Body of pancreas (tissue), 4 donors: Measurements from ENCODE around the gene PSMB5. TPM values are rescaled to one million over a fixed set of nuclear protein-coding genes. Genes with fewer than 3 reads are reported as not detected.

Experiments
- ATAC-seq: fragments of 150-250 bp; one replicate; pipeline ENCODE4 v1.9.1; 2016
- DNase-seq, 4 donors: peaks; one replicate each; pipeline ENCODE4 v3.0.0-alpha.2; 2019
- H3K27ac ChIP-seq, 4 donors: fragments of 200-600 bp; sonication (generic); 1 replicate in 3 of 4; 2 replicates in 1 of 4; pipeline versions ENCODE4 v1.5.1 to v1.6.1; 2016 to 2019; ENCODE audit warnings: mild to moderate bottlenecking in 1 of 4, mixed read lengths in 1 of 4, moderate library complexity in 1 of 4
- H3K27me3 ChIP-seq, 2 donors: fragments of 200-600 bp; sonication (generic); one replicate each; pipeline ENCODE4 v1.6.0; 2016; ENCODE audit warnings: mild to moderate bottlenecking in 1 of 2
- H3K36me3 ChIP-seq, 2 donors: fragments of 200-600 bp; sonication (generic); replicated peaks in 1 of 2; 2 replicates each; pipeline ENCODE4 v1.5.1; 2016; ENCODE audit warnings: low read depth in 2 of 2; ENCODE audit not compliant: insufficient read depth in 1 of 2
- H3K4me1 ChIP-seq: fragments of 200-600 bp; sonication (generic); one replicate; pipeline ENCODE4 v1.6.0; 2016
- H3K4me3 ChIP-seq, 2 donors: fragments of 200-600 bp; sonication (generic); 1 replicate in 1 of 2; 2 replicates in 1 of 2; pipeline ENCODE4 v1.5.1; 2016 to 2019
- H3K9me3 ChIP-seq, 3 donors: fragments of 200-600 bp; sonication (generic); 1 replicate in 2 of 3; 2 replicates in 1 of 3; pipeline ENCODE4 v1.5.1; 2016
- POLR2A ChIP-seq, 3 donors: fragments of 450-650 bp; IDR thresholded peaks; one replicate each; pipeline ENCODE4 v1.6.1; 2016; ENCODE audit warnings: antibody characterized with exemption in 3 of 3, mild to moderate bottlenecking in 2 of 3
- WGBS, 2 donors: methylation state at CpG; one replicate each; pipeline ENCODE4 v1.1.5; 2017; 5-methylcytosine and 5-hydroxymethylcytosine counted together
- intact Hi-C: fragments of 100-400 bp; cut with DNase I; formaldehyde crosslinking; loops from one replicate; pipeline ENCODE4 v1.15.1; 2023
- total RNA-seq, 2 donors: library from RNA; depleted of rRNA; stranded (reverse); fragments of >200 nt; gene quantifications; one replicate each; pipeline ENCODE4 v1.1.0, GENCODE V29; 2016
- TF ChIP-seq, protein P1 (sequence below), 7 experiments: fragments of 450-650 bp in 4 of 7; fragments of 200-600 bp in 3 of 7; sonication (generic) in 3 of 7; IDR thresholded peaks; one replicate each; pipeline ENCODE4 v1.5.1; 2016 to 2019; ENCODE audit warnings: antibody characterized with exemption in 7 of 7

Gene PSMB5
- total RNA-seq, 2 donors from 2014 or later: 47.0 to 93.3 TPM

- H3K4me3 ChIP-seq: peak overlapping the region; percentile 16 to 66
- peak overlapping the region; percentile 41 to 86 (median 72) for H3K27ac ChIP-seq
- peaks cover 0 to 27% of the 10 kb centered on the region in 2 donors for H3K36me3 ChIP-seq
- intact Hi-C loops: no loop called here
- TF ChIP-seq, protein P1, sequence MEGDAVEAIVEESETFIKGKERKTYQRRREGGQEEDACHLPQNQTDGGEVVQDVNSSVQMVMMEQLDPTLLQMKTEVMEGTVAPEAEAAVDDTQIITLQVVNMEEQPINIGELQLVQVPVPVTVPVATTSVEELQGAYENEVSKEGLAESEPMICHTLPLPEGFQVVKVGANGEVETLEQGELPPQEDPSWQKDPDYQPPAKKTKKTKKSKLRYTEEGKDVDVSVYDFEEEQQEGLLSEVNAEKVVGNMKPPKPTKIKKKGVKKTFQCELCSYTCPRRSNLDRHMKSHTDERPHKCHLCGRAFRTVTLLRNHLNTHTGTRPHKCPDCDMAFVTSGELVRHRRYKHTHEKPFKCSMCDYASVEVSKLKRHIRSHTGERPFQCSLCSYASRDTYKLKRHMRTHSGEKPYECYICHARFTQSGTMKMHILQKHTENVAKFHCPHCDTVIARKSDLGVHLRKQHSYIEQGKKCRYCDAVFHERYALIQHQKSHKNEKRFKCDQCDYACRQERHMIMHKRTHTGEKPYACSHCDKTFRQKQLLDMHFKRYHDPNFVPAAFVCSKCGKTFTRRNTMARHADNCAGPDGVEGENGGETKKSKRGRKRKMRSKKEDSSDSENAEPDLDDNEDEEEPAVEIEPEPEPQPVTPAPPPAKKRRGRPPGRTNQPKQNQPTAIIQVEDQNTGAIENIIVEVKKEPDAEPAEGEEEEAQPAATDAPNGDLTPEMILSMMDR (IDR thresholded peaks at IDR 0.05): peak in 2 of 7 experiments; percentile 11 to 15
- TF ChIP-seq POLR2A (IDR thresholded peaks at IDR 0.05): peak in 2 of 3 donors; percentile 60
- H3K4me1 ChIP-seq: peaks cover 28% of the 10 kb centered on the region
- ATAC-seq: peak; percentile 93
- DNase-seq: peak; percentile 83 to 92 (median 88)
- WGBS, 2 donors: 0 to 1% methylated on average over 14 of the region's 14 CpGs
- no peaks in the 10 kb centered on the region for H3K9me3 ChIP-seq
- no peaks in the 10 kb centered on the region for H3K27me3 ChIP-seq
Observed at GRCh38 chr14:23071244-23071920, 36.7 kb upstream of the PSMB5 start.

- 11 to 12% methylated on average over 10 of the region's 10 CpGs for WGBS, 2 donors
- ATAC-seq: no peak
- no peaks in the 10 kb centered on the region for H3K9me3 ChIP-seq
Observed at GRCh38 chr14:23070262-23071129, 35.8 kb upstream of the PSMB5 start.

GRCh38 chr14:23069413-23069806 lies 34.7 kb upstream of the PSMB5 start:
- DNase-seq: no peak
- peak overlapping the region in 1 of 4 donors; percentile 19 for H3K27ac ChIP-seq
- no peak for ATAC-seq

More at GRCh38 chr14:23070262-23071129, 35.8 kb upstream of the PSMB5 start:
- TF ChIP-seq, protein P1 (IDR thresholded peaks at IDR 0.05): no peak
- TF ChIP-seq POLR2A (IDR thresholded peaks at IDR 0.05): no peak
- DNase-seq: no peak
- Histone ChIP-seq H3K27ac (peak overlapping the region in 3 of 4 donors; percentile 70 to 86 (median 74)), H3K4me3 (peak overlapping the region in 1 of 2 donors; percentile 66), H3K36me3 (peaks cover 3 to 21% of the 10 kb centered on the region in 2 donors), H3K4me1 (peaks cover 28% of the 10 kb centered on the region), H3K27me3 (no peaks in the 10 kb centered on the region)
- intact Hi-C loops: no loop called here

GRCh38 chr14:23068789-23069412 lies 34.2 kb upstream of the PSMB5 start:
- no peaks in the 10 kb centered on the region for H3K9me3 ChIP-seq
- intact Hi-C loops: no loop called here
- peak; percentile 85 to 90 (median 87) for DNase-seq
- H3K36me3 ChIP-seq: peaks cover 6 to 22% of the 10 kb centered on the region in 2 donors
- H3K4me1 ChIP-seq: peaks cover 28% of the 10 kb centered on the region
- peak overlapping the region in 2 of 4 donors; percentile 11 to 19 for H3K27ac ChIP-seq
- no peak for TF ChIP-seq POLR2A (IDR thresholded peaks at IDR 0.05)
- TF ChIP-seq, protein P1 (IDR thresholded peaks at IDR 0.05): peak; percentile 89 to 99 (median 99)
- peak; percentile 84 for ATAC-seq
- WGBS, 2 donors: 26 to 28% methylated on average over 8 of the region's 8 CpGs
- no peaks in the 10 kb centered on the region for H3K27me3 ChIP-seq
- no peak overlapping the region for H3K4me3 ChIP-seq

More at GRCh38 chr14:23069413-23069806, 34.7 kb upstream of the PSMB5 start:
- H3K9me3 ChIP-seq: no peaks in the 10 kb centered on the region
- no peak for TF ChIP-seq POLR2A (IDR thresholded peaks at IDR 0.05)
- TF ChIP-seq, protein P1 (IDR thresholded peaks at IDR 0.05): no peak
- 78 to 89% methylated on average over 4 of the region's 4 CpGs for WGBS, 2 donors
- peaks cover 28% of the 10 kb centered on the region for H3K4me1 ChIP-seq
- intact Hi-C loops: no loop called here
- no peaks in the 10 kb centered on the region for H3K27me3 ChIP-seq
- H3K36me3 ChIP-seq: peaks cover 6 to 18% of the 10 kb centered on the region in 2 donors
- no peak overlapping the region for H3K4me3 ChIP-seq
